IPS DF 19.7 (cell line): ENCODE results near the gene CDS1.
"Not testable (repeated sequence)": the region's sequence is repeated elsewhere in the genome, so short reads cannot be mapped to it uniquely, and the experiment has no call there.

Source experiments
- DNase-seq: peaks from one replicate; pipeline ENCODE4 v3.0.0-alpha.2; 2013; ENCODE audit warnings: low read depth, low spot score

CDS1 gene

GRCh38 chr4:84611531-84611930 is 28.6 kb downstream of the CDS1 start:
- no peak for DNase-seq

GRCh38 chr4:84614891-84615290 is 32.0 kb downstream of the CDS1 start:
- no peak for DNase-seq

GRCh38 chr4:84615355-84615754 is 32.4 kb downstream of the CDS1 start:
- no peak for DNase-seq

GRCh38 chr4:84622959-84623358 is 40.0 kb downstream of the CDS1 start:
- no peak for DNase-seq

- no peak for DNase-seq
These were observed 40.7 kb downstream of the CDS1 start for GRCh38 chr4:84623661-84624060.

GRCh38 chr4:84626673-84627072 is 43.7 kb downstream of the CDS1 start:
- DNase-seq = no peak

GRCh38 chr4:84631573-84631972 is 48.6 kb downstream of the CDS1 start:
- DNase-seq = no peak

- no peak for DNase-seq
These were observed 49.2 kb downstream of the CDS1 start for GRCh38 chr4:84632092-84632491.

- DNase-seq = no peak
These were observed 52.0 kb downstream of the CDS1 start for GRCh38 chr4:84634961-84635360.

GRCh38 chr4:84638092-84638491 is 55.2 kb downstream of the CDS1 start:
- DNase-seq = no peak

- DNase-seq = no peak
These were observed 56.2 kb downstream of the CDS1 start for GRCh38 chr4:84639145-84639544.

- no peak for DNase-seq
These were observed 61.2 kb downstream of the CDS1 start for GRCh38 chr4:84644087-84644486.

GRCh38 chr4:84647312-84647884 is 64.5 kb downstream of the CDS1 start:
- DNase-seq = peak; percentile 73

GRCh38 chr4:84648178-84648577 is 65.3 kb downstream of the CDS1 start:
- DNase-seq = no peak

GRCh38 chr4:84648863-84649647 is 66.1 kb downstream of the CDS1 start:
- no peak for DNase-seq

- DNase-seq = no peak
These were observed 68.6 kb downstream of the CDS1 start for GRCh38 chr4:84651499-84651898.

- DNase-seq = no peak
These were observed 69.6 kb downstream of the CDS1 start for GRCh38 chr4:84652478-84652877.

- no peak for DNase-seq
These were observed 77.7 kb downstream of the CDS1 start for GRCh38 chr4:84660606-84661005.

GRCh38 chr4:84661191-84661939 is 78.4 kb downstream of the CDS1 start:
- no peak for DNase-seq

- not testable (repeated sequence) for DNase-seq
These were observed 81.8 kb downstream of the CDS1 start for GRCh38 chr4:84664767-84665166.

- no peak for DNase-seq
These were observed 83.5 kb downstream of the CDS1 start for GRCh38 chr4:84666439-84666838.

- DNase-seq = no peak
These were observed 86.3 kb downstream of the CDS1 start for GRCh38 chr4:84669201-84669600.

GRCh38 chr4:84672177-84672576 is 89.2 kb downstream of the CDS1 start:
- no peak for DNase-seq
